Endometrium (tissue), 2 donors: ENCODE data around the gene RPA3.
"Not testable (repeated sequence)": the region's sequence is repeated elsewhere in the genome, so short reads cannot be mapped to it uniquely, and the experiment has no call there.

Experiments
- FAIRE-seq: peaks from 2 replicates; lab custom pipeline; 2012; peaks lifted over from hg19 to GRCh38; lab: Jason Lieb, UNC
- donor health status: control.
- donor health status: control.

RPA3 gene

GRCh38 chr7:7694542-7694941, 23.9 kb downstream of the RPA3 start:
- no peak for FAIRE-seq

- FAIRE-seq, result no peak
Measured at GRCh38 chr7:7693881-7694280, 24.5 kb downstream of the RPA3 start.

GRCh38 chr7:7688956-7689355, 29.5 kb downstream of the RPA3 start:
- FAIRE-seq, result no peak

DNA sequence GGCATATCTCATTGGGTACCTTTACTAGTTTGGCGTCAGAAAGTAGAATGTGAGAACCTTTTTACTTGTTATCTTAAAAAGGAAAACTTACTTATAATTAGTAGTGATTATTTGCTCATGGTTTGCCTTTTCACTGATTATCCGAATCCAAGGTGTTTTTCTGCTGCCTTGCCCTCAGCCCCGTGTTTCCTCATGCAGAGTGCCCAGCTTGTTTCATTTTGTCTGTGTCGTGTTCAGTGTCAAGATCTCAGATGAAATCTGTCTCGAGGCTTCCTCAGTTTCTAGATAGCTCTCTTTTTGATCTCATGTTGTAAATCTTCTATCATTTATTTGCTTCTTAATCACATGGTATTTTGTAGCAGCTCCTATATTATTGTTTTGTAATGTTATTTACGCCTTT, 30.1 kb downstream of the RPA3 start:
- FAIRE-seq, result no peak

DNA sequence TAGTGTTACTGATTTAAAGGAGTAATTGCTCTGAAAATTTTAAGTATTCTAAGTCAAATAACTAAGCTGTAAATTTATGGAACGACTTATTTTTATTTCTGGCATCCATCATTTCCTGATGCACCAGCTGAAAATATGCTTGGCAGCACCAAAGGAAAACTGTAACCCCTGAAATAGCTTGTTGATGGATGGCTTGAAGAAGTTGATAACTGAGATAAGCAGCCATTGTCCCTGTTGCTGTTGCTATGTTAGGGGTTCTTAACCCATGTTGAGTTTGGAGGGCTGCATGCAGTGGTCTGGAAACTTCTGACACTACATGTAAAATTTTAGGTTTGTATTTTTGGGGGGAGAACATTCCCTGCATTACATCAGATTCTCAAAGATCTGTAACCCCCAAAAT, 30.6 kb downstream of the RPA3 start:
- FAIRE-seq, result no peak

GRCh38 chr7:7686811-7687508, 31.4 kb downstream of the RPA3 start:
- FAIRE-seq, result no peak

DNA sequence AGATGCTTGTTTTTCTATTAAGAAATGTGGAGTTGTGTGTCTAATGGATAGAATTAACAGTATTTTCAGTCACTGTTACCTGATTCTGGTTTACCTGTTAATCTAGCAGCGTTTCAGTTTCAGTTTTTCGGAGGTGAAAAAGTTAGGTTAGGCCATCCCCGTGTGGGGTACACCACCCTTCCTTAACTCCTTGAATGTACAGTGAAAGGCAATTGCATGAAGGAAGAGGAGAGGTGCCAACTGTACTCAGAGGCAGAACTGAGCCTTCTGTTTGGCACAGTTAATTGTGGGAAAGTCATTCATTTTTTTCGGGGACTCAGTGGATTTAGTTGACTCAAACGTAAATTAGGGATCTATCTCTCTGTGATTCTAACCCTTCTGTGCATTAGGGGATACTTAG, 35.5 kb downstream of the RPA3 start:
- FAIRE-seq, result no peak

- FAIRE-seq, result no peak
Measured at GRCh38 chr7:7681936-7682329, 36.5 kb downstream of the RPA3 start.

DNA sequence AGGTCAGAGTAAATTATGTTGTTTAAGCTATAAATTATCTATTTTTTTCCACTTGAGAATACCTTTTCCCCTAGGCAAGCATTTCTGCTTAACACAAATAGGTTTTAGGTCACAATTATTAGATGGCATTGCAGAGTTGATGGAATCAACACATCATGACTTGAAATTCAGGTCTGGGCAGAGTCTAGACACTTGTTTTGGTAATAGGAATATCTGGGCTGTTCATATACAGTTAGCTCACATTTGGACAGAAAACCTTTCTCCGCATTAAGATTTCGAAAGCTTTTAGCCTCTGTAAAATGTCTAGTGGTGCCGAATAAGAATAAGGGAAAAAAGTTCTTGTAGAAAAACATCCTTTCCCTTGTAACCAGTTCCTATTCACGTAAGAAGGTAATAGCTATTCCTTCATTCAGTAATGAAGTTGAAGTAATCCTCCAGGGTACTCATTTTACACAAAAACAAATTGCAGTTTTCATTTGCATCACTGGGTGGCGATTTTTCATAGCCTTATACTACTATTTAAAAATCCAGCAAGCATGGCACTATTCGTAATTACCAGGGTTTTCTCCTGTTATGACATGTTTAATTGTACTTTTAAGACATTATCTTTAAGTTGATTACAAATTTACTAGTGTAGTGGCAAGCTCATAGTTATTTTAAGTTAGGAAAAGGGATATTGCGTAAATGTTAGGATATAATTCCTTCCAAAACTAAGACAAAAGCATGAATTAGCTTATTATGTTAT, 37.0 kb downstream of the RPA3 start:
- FAIRE-seq, result peak; percentile 96

GRCh38 chr7:7679640-7680039, 38.8 kb downstream of the RPA3 start:
- FAIRE-seq, result not testable (repeated sequence)

DNA sequence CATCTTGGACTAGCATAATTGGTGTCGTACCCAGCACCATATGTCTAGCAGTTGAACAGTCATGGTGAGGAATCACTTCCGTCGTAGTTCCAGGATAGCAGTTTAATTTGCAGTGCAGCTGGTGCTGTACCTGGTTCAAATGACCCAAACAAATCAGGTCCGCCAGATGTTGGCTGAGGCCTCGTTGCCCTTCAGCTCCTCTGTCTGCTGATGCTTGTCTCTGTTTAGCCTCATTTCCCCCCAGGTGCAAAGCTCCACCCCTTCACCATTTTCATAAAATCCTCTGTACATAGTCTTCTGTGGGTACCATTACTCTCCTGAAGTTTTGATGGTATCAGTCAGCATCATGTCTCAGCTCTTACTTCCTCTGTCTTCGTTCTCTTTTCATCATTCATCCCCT, 42.7 kb downstream of the RPA3 start:
- no peak for FAIRE-seq

- FAIRE-seq, result no peak
Measured at GRCh38 chr7:7673240-7673550, 45.2 kb downstream of the RPA3 start.

DNA sequence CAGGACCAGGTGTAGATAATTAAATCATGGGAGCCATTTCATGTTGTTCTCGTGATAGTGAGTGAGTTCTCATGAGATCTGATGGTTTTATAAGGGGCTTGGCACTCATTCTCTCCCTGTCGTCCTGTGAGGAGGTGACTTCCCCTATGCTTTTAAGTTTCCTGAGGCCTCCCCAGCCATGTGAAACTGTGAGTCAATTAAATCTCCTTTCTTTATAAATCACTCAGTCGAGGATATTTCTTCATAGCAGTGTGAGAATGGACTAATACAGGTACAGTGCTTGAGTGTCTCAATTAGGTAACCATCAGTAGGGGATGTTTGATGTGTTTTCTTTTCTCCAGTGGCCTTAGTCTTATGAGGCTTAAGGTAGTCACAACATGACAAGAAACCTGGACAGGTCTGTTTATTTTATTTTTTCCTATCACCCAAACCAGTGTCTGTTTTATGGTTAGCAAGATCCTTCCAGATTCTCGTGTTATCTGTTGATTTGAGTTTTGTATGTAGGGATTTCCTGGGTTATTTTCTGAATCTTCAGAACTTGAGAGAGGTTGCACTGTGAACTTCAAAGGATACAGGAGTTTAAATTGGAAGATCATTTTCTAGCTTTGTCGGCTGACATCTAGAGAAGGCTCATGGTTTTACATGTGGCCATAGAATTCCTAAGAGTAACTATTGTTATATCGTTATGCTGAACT, 45.7 kb downstream of the RPA3 start:
- no peak for FAIRE-seq

- FAIRE-seq, result no peak
Measured at GRCh38 chr7:7671361-7671760, 47.0 kb downstream of the RPA3 start.

DNA sequence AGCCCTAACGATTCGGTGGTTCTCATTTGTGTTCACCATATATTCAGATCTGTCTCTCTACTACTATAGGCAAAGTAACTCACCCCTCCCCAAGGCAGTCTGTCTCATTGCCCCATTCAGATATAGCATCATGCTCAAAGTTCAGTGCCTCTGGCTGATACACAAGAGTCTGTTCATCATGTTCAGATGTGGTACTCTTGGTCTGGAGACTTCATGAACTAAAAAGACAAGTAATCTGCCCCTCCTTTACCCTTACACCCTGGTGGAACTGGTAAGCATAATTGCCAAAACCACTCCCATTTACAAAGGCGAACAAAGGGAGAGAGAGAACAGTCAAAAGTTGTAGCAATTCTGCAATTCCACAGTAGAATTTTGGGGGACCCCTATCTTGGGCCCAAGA, 47.9 kb downstream of the RPA3 start:
- no peak for FAIRE-seq

GRCh38 chr7:7668706-7669105, 49.7 kb downstream of the RPA3 start:
- no peak for FAIRE-seq

- FAIRE-seq, result no peak
Measured at GRCh38 chr7:7667187-7667586, 51.2 kb downstream of the RPA3 start.

GRCh38 chr7:7665031-7665430, 53.4 kb downstream of the RPA3 start:
- no peak for FAIRE-seq

DNA sequence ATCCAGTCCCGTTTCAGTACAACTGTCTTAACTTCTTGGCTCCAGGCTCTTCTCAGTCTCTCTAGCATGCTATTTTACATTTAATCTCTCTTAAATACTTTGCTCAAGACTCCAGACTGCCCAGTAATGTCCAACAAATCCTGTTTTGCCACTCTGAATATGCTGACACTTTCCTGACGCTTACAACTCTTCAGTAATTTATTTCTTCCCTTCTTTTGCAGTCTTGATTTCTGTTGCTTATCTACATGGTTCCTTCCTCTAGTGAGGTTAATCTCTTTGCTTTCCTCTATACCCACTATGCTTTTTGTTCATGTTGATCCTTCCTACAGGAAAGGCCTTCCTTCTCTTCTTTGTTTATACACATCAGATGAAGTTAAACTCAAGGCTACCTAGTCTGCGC, 54.1 kb downstream of the RPA3 start:
- FAIRE-seq, result no peak

DNA sequence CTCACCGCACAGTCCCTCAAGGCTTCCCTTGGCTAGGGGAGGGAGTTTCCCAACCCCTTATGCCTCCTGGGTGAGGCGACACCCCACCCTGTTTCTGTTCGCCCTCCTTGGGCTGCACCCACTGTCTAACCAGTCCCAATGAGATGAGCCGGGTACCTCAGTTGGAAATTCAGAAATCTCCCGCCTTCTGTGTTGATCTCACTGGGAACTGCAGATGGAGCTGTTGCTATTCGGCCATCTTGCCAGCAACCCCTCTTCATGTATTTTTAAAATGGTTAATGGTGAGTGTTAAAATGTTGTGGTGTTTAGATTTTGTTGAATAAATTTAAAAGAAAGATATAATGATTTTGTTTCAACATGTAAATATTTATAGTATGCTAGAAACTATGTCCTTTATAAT, 55.9 kb downstream of the RPA3 start:
- peak; percentile 71 for FAIRE-seq

DNA sequence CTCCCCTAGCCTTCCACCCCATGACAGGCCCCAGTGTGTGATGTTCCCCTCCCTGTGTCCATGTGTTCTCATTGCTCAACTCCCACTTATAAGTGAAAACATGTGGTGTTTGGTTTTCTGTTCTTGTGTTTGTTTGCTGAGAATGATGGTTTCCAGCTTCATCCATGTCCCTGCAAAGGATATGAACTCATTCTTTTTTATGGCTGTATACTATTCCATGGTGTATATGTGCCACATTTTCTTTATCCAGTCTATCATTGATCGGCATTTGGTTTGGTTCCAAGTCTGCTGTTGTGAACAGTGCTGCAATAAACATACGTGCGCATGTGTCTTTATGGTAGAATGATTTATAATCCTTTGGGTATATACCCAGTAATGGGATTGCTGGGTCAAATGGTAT, 61.9 kb downstream of the RPA3 start:
- FAIRE-seq, result not testable (repeated sequence)

DNA sequence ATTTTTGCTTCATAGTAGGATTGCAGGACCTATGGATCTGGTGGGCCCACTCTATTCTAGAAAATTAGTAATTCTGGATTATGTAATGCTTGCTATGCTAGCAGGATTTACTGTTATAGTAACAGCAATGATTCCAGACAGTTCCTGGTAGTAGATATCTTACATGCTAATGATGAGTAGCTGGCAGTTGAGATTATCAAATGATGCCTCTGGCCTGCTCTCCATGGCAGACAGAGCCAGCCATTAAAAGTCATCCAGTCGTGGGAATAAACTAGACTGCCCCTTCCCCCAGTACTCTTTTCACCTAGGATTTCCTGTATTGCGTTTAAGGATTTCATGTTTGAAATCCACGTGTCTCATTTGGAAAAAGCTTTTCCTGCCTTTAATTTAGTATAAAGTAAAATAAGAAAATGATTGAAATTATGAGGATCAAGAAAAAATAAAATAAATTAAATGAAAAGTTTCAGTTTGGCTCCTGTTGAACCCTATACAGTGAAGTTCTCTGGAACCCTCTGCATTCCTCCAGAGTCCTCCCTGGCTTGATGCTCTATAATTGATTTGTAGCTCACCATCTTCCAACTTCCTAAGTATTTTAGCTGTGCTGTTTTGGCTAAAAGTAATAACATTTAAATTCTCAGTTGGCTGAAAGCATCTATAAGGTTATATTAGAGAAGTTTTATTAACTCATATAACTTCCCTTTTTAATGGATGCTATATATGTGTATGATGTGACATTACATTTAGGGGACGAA, 63.3 kb downstream of the RPA3 start:
- no peak for FAIRE-seq
